Fibroblast of mammary gland (primary cell): Measurements from ENCODE around the gene LRRC27.
"Not testable (repeated sequence)": the region's sequence is repeated elsewhere in the genome, so short reads cannot be mapped to it uniquely, and the experiment has no call there.

Experiments used
- DNase-seq: peaks from one replicate; pipeline ENCODE4 v3.0.0-alpha.2; 2010; ENCODE audit warnings: low read depth
- H3K4me3 ChIP-seq: 2 replicates; pipeline ENCODE4 v1.5.1; 2011; ENCODE audit warnings: low read depth, mild to moderate bottlenecking, low read length, moderate library complexity; ENCODE audit not compliant: control insufficient read depth
- CTCF ChIP-seq: conservative IDR thresholded peaks from 2 replicates; pipeline ENCODE4 v1.5.1; 2011; ENCODE audit warnings: low read depth, low read length, inconsistent platforms; ENCODE audit not compliant: control insufficient read depth, insufficient read depth

Gene LRRC27

DNA sequence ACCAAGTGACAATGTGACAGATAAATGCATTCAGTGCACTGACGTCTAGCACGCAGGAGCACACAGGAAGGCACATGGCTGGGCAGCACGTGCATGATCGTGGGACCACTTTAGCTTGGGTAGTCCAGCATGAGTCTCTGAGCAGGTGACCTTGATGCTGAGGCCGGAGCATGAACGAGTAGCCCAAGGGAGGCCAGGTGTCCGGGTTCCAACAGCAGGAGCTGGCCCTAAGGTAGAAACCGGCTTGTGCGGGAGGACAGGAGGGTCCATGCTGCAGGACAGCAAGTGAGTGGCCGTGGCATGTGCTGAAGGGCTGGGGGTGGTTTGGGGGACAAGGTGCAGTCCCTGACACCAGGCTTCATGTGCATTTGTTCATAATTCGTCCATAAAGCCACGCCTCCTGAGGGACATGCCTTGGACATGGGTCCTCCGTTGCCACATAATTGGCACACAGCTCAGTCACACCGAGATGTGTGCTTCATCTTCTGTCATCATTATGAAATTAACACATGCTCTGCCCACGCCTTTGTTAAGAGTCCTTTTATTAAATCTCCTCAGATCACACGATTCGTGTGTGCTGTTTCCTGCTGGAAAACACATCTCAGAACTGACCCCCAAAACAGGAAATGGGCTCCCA is 21.2 kb upstream of the LRRC27 start:
- no peak overlapping the region for H3K4me3 ChIP-seq
- no peak for TF ChIP-seq CTCF
- DNase-seq, result no peak

GRCh38 chr10:132311338-132311939 is 20.6 kb upstream of the LRRC27 start:
- no peak for DNase-seq
- TF ChIP-seq CTCF, result no peak
- no peak overlapping the region for H3K4me3 ChIP-seq

GRCh38 chr10:132313305-132313704 is 18.7 kb upstream of the LRRC27 start:
- H3K4me3 ChIP-seq, result no peak overlapping the region
- no peak for DNase-seq
- no peak for TF ChIP-seq CTCF

DNA sequence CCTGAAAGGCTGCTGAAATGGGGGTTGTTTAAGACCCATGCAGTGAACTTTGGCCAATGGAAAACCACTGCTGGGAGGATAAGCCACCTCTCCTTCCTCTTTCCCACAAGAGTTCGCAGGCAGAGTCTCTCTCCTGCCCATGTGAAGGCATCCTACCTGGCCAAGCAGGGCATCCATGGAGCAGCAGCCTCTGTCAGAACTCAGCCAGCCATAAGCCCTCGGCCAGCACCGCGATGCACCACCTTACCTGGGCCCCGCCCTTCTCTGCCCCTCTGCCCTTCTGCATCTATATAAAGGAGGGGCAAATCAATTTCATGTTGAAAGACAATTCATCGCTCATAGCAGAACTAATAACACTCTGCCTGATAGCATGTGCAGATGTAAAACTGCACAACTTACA is 18.1 kb upstream of the LRRC27 start:
- no peak for TF ChIP-seq CTCF
- no peak overlapping the region for H3K4me3 ChIP-seq
- no peak for DNase-seq

GRCh38 chr10:132314336-132314735 is 17.7 kb upstream of the LRRC27 start:
- no peak for DNase-seq
- TF ChIP-seq CTCF, result no peak

DNA sequence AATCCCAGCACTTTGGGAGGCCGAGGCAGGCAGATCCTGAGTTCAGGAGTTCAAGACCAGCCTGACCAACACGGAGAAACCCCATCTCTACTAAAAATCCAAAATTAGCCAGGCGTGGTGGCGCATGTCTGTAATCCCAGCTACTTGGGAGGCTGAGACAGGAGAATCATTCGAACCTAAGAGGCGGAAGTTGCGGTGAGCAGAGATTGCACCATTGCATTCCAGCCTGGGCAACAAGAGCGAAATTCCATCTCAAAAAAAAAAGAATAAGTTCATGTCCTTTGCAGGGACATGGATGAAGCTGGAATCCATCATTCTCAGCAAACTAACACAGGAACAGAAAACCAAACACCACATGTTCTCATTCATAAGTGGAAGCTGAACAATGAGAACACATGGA is 17.1 kb upstream of the LRRC27 start:
- DNase-seq, H3K4me3 ChIP-seq: not testable (repeated sequence)

More at GRCh38 chr10:132314336-132314735, 17.7 kb upstream of the LRRC27 start:
- no peak overlapping the region for H3K4me3 ChIP-seq

DNA sequence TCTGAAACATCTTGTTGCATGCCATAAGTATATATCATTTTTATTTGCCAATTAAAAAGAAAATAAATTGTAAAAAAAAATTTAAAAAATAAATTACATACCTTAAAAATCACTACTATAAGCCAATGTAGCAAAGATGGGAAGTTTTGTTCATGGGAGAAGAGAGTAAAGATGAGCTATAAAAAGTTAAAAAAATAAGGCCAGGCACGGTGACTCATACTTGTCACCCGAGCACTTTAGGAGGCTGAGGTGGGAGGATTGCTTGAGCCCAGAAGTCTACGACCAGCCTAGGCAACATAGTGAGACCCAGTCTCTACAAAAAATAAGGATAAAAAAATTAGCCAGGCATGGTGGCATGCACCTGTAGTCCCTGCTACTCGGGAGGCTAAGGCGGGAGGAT is 15.9 kb upstream of the LRRC27 start:
- DNase-seq, result no peak
- no peak for TF ChIP-seq CTCF
- no peak overlapping the region for H3K4me3 ChIP-seq

DNA sequence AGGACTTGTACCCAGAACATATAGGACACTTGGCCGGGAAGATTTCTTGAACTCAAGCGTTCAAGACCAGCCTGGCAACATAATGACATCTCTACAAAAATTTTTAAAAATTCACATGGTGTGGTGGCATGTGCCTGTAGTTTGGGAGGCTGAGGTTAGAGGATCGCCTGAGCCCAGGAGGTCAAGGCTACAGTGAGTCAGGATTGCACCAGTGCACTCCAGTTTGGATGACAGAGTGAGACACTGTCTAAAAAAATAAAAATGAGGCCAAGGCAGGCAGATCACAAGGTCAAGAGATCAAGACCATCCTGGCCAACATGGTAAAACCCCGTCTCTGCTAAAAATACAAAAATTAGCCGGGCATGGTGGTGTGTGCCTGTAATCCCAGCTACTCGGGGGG is 14.5 kb upstream of the LRRC27 start:
- H3K4me3 ChIP-seq, DNase-seq: not testable (repeated sequence)
